ENCODE measurements around the gene ZFP69.
A peak's percentile ranks its signal among the peaks of the same experiment; 100 is the strongest.

Gene ZFP69

GRCh38 chr1:40476924-40477677 is at the start of gene ZFP69:
Gene ZFP69, plus strand, starts transcription at chr1:40477290. Its CDS starts 2,072 bp downstream, at chr1:40479362.
- peak within 1 kb of the TSS; percentile 80 for H3K4me2 ChIP-seq (ENCODE audit: low read length)
- no peaks in the 10 kb centered on the region for H3K27me3 ChIP-seq (ENCODE audit: control insufficient read depth, low read length)
- H3K27ac ChIP-seq (ENCODE audit: low read depth, low read length) = no peak within 1 kb of the TSS
- H3K36me3 ChIP-seq (ENCODE audit: control insufficient read depth, low read length) = peaks cover 23% of the 10 kb centered on the region
- peaks cover 9% of the 10 kb centered on the region for H3K79me2 ChIP-seq (ENCODE audit: control insufficient read depth, low read length)
- peaks cover 16% of the 10 kb centered on the region for H3K9me3 ChIP-seq (ENCODE audit: control insufficient read depth, insufficient read depth, low read length)
- H3K4me3 ChIP-seq (ENCODE audit: low read length) = peak within 1 kb of the TSS; percentile 76
- peaks cover 27% of the 10 kb centered on the region for H3K4me1 ChIP-seq (ENCODE audit: control insufficient read depth, low read length)
- no peaks in the 10 kb centered on the region; the same call in 1 of the 2 replicates for H3F3A ChIP-seq (ENCODE audit: control insufficient read depth, insufficient read depth)
- no peaks in the 10 kb centered on the region for H3K9me2 ChIP-seq (replicated peaks; ENCODE audit: control insufficient read depth, low read length)
- H4K20me1 ChIP-seq (ENCODE audit: control insufficient read depth, insufficient read depth, low read depth, low read length) = no peaks in the 10 kb centered on the region
- TF ChIP-seq CTCF (IDR thresholded peaks at IDR 0.05; ENCODE audit: low read depth, low read length, poor library complexity, severe bottlenecking) (peak; percentile 27), EZH2phosphoT487 (IDR thresholded peaks at IDR 0.05; ENCODE audit: borderline replicate concordance, low read length) (no peak)

- Histone ChIP-seq H4K20me1 (ENCODE audit: control insufficient read depth, insufficient read depth, low read depth, low read length) (no peaks in the 10 kb centered on the region), H3F3A (ENCODE audit: control insufficient read depth, insufficient read depth) (peaks cover 3% of the 10 kb centered on the region; the same call in 1 of the 2 replicates), H3K4me2 (ENCODE audit: low read length) (no peak overlapping the region), H3K27ac (ENCODE audit: low read depth, low read length) (no peak overlapping the region), H3K27me3 (ENCODE audit: control insufficient read depth, low read length) (no peaks in the 10 kb centered on the region), H3K9me3 (ENCODE audit: control insufficient read depth, insufficient read depth, low read length) (no peaks in the 10 kb centered on the region), H3K4me1 (ENCODE audit: control insufficient read depth, low read length) (no peaks in the 10 kb centered on the region), H3K79me2 (ENCODE audit: control insufficient read depth, low read length) (no peaks in the 10 kb centered on the region), H3K9me2 (replicated peaks; ENCODE audit: control insufficient read depth, low read length) (no peaks in the 10 kb centered on the region), H3K36me3 (ENCODE audit: control insufficient read depth, low read length) (no peaks in the 10 kb centered on the region), H3K4me3 (ENCODE audit: low read length) (no peak overlapping the region)
- TF ChIP-seq CTCF (IDR thresholded peaks at IDR 0.05; ENCODE audit: low read depth, low read length, poor library complexity, severe bottlenecking) (no peak), EZH2phosphoT487 (IDR thresholded peaks at IDR 0.05; ENCODE audit: borderline replicate concordance, low read length) (no peak)
Measured at GRCh38 chr1:40431385-40431784, 45.7 kb upstream of the ZFP69 start.

- no peaks in the 10 kb centered on the region for H3K27me3 ChIP-seq (ENCODE audit: control insufficient read depth, low read length)
- H3K36me3 ChIP-seq (ENCODE audit: control insufficient read depth, low read length) = no peaks in the 10 kb centered on the region
- peaks cover 3% of the 10 kb centered on the region; the same call in 1 of the 2 replicates for H3F3A ChIP-seq (ENCODE audit: control insufficient read depth, insufficient read depth)
- no peaks in the 10 kb centered on the region for H3K79me2 ChIP-seq (ENCODE audit: control insufficient read depth, low read length)
- no peak overlapping the region for H3K27ac ChIP-seq (ENCODE audit: low read depth, low read length)
- H3K9me3 ChIP-seq (ENCODE audit: control insufficient read depth, insufficient read depth, low read length) = no peaks in the 10 kb centered on the region
- no peak overlapping the region for H3K4me3 ChIP-seq (ENCODE audit: low read length)
- H3K9me2 ChIP-seq (replicated peaks; ENCODE audit: control insufficient read depth, low read length) = no peaks in the 10 kb centered on the region
- H4K20me1 ChIP-seq (ENCODE audit: control insufficient read depth, insufficient read depth, low read depth, low read length) = no peaks in the 10 kb centered on the region
- H3K4me1 ChIP-seq (ENCODE audit: control insufficient read depth, low read length) = no peaks in the 10 kb centered on the region
- no peak overlapping the region for H3K4me2 ChIP-seq (ENCODE audit: low read length)
- no peak for TF ChIP-seq CTCF (IDR thresholded peaks at IDR 0.05; ENCODE audit: low read depth, low read length, poor library complexity, severe bottlenecking)
- no peak for TF ChIP-seq EZH2phosphoT487 (IDR thresholded peaks at IDR 0.05; ENCODE audit: borderline replicate concordance, low read length)
Measured at GRCh38 chr1:40432644-40433390, 44.3 kb upstream of the ZFP69 start.
